GM12865 (cell line): ENCODE results near the gene CCDC70.
"Not testable (repeated sequence)": the region's sequence is repeated elsewhere in the genome, so short reads cannot be mapped to it uniquely, and the experiment has no call there.

Experiments used
- DNase-seq: peaks from one replicate; pipeline ENCODE4 v3.0.0; 2010; ENCODE audit warnings: low read depth
- H3K4me3 ChIP-seq: 2 replicates; pipeline ENCODE4 v1.5.1; 2011; ENCODE audit warnings: mild to moderate bottlenecking, low read depth, low read length, control low read depth
- CTCF ChIP-seq: IDR thresholded peaks from 2 replicates; pipeline ENCODE4 v1.5.1; 2011; ENCODE audit warnings: low read length, control low read depth, low read depth, inconsistent platforms; ENCODE audit not compliant: insufficient read depth; ENCODE audit errors: missing control alignments

Gene CCDC70

DNA sequence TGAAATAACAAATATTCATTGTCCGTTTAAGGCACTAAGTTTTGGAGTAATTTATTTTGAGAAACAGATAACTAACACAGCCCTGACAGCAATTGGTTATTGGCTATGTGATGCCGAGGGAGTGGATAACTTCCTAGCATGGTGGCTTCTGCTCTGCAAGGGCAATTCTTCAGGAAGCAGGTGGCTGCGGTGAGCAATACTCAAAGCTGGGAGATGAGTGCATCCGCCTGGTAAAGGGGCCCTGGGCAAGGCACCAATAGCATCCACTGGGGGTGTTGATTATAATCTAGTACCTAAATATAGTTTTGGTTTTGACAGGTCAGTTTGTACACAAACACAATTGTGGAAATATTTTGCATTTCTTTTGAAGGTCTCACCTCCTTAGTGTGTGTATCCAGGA, 41.0 kb downstream of the CCDC70 start:
- TF ChIP-seq CTCF: no peak
- DNase-seq: peak; percentile 37
- no peak overlapping the region for H3K4me3 ChIP-seq

- TF ChIP-seq CTCF: no peak
- no peak for DNase-seq
These were observed 44.0 kb downstream of the CCDC70 start for GRCh38 chr13:51905787-51906186.

GRCh38 chr13:51906581-51906980, 44.8 kb downstream of the CCDC70 start:
- DNase-seq: no peak
- no peak overlapping the region for H3K4me3 ChIP-seq
- no peak for TF ChIP-seq CTCF

More at GRCh38 chr13:51905787-51906186, 44.0 kb downstream of the CCDC70 start:
- no peak overlapping the region for H3K4me3 ChIP-seq

- no peak for DNase-seq
- no peak overlapping the region for H3K4me3 ChIP-seq
- no peak for TF ChIP-seq CTCF
These were observed 45.4 kb downstream of the CCDC70 start for GRCh38 chr13:51907040-51907732.

DNA sequence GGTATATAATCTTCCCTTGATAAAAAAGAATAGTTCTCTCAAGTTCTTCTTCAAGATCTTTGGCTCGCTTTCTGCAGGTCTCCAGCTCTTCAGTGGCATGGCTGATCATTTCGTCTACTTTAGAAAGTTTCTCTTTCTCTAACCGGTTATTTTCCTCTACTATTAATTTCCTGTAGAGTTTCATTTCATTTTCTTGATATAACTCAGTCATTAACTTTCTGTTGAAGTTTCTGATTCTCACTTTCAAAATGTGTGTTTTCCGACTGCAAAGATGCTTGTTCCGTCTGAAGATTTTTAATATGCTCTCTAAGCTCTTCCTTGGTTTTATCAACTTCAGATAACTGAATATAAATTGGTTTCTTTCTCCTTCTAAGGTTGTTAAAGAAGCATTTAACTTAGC, 47.5 kb downstream of the CCDC70 start:
- peak; percentile 20 for DNase-seq

DNA sequence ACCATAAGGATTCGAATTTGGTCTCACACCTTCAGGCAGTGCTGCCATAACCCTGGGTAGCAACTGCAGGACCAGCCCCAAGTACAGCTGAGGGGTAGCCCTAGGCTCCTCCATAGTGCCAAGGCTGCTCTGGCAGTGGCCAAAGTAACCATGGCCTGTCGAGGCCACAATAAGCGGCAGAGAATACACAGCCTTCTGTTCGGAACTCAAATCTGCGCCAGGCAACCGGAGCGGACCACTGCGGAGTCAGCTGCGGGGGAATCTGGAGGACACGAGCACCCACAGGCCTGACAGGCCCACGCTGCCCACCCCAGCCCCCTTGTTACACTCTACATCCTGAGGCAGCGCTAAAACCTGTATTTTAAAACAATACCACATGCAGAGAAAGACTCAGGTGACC, 48.7 kb downstream of the CCDC70 start:
- no peak overlapping the region for H3K4me3 ChIP-seq
- TF ChIP-seq CTCF: no peak
- DNase-seq: no peak

More for the DNA sequence above, 47.5 kb downstream of the CCDC70 start:
- not testable (repeated sequence) for H3K4me3 ChIP-seq

GRCh38 chr13:51912091-51912490, 50.3 kb downstream of the CCDC70 start:
- TF ChIP-seq CTCF: no peak
- DNase-seq: no peak

More at GRCh38 chr13:51912091-51912490, 50.3 kb downstream of the CCDC70 start:
- no peak overlapping the region for H3K4me3 ChIP-seq
